A204.1 (cell line): Measurements from ENCODE around the gene SYT14.
"Not testable (repeated sequence)": the region's sequence is repeated elsewhere in the genome, so short reads cannot be mapped to it uniquely, and the experiment has no call there.

ENCODE experiments used
- FAIRE-seq: peaks from 2 replicates; lab custom pipeline; 2012; peaks lifted over from hg19 to GRCh38; lab: Jason Lieb, UNC

Gene SYT14

DNA sequence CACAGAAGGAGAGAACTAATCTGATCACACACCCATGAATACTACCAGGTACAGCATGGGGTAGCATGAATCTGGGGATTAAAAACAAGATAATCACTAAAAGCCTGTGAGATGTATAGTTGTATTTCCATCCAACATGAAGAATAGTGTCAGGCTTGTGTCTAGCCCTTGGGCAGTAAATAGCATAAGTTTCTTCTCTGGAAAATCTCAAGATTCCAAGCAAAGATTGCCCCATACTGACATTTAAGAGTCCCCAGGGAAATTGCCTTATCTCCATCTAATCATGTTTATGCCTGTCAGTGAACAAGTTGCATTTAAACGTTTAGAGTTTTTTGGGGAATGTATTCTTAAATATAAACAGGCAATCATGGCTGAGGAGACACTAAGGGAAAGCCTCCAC is 185.4 kb downstream of the SYT14 start:
- no peak for FAIRE-seq

DNA sequence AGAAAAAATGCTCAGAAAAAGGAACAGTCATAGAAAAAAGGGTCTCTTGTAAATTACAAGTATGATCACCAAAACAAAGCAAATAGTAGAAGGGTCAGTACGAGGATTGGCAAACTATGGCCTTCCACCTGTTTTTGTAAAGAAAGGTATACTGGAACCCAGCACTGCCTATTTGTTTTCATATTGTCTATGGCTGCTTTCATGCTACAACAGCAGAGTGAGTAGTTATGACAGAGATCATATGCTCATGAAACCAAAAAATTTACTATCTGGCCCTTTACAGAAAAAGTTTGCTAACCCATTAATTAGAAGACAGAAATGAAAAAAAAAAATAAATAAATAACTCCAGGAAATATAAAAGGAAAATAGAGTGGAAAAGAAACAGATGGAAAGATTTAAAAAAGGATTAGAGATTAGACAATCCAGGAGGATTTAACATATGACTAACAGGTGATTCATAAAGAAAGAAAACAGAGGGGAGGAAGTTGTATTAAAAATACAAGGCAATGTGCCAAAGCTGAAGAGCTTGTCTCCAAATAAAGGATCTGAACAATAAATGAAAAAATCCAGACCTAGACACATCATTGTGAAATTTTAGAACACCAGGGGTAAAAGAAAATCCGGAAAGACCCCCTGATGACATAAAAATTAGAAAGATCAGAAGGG is 186.0 kb downstream of the SYT14 start:
- FAIRE-seq: no peak

DNA sequence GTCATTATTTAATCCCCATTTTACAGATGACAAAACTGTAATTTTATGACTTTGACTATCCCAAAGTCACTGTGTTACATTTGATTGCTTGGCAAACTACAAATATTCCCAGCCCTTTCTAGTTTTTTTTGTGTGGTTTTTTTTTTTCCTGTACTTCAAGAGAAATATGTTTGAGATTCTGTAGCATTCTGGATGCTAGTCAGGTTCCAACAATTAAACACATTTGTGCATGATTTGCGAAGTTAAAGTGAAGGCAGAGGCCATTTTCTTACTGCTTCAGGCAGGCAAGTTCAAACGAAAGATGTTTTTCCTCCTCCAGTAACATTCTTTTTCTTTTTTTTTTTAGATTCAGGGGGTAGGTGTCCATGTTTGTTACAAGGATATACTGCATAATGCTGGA is 186.7 kb downstream of the SYT14 start:
- no peak for FAIRE-seq

DNA sequence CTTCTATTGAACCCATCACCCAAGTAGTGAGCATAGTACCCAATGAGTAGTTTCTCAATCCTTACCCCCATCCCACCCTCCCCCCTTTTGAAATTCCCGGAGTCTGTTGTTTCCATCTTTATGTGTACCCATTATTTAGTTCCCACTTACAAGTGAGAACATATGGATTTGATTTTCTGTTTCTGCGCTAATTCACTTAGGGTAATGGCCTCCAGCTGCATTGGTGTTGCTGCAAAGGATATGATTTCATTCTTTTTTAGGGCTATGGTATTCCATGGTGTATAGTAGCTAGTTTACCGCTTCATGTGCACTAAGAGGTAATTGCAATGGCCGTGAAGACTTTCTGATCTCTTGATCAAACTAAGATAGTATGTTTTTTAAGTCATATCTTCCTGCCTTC is 187.1 kb downstream of the SYT14 start:
- no peak for FAIRE-seq

DNA sequence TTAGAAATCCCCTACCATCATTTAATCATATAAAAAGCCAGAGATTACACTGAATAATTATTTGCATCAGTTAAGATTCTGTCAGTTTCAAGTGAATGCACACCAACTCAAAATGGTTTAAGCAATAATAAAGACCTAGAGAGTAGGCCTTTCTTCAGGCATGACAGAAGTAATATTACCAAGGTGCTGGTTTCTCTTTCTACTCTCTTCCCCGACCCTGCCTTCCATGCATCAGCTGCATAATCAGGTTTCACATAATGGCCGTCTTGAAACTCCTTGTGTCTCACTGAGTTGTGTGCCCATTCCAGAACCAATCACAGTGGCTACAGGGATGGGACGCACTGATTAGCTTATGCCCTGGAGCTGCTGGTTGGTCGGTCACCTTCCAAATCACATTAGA is 191.1 kb downstream of the SYT14 start:
- no peak for FAIRE-seq

DNA sequence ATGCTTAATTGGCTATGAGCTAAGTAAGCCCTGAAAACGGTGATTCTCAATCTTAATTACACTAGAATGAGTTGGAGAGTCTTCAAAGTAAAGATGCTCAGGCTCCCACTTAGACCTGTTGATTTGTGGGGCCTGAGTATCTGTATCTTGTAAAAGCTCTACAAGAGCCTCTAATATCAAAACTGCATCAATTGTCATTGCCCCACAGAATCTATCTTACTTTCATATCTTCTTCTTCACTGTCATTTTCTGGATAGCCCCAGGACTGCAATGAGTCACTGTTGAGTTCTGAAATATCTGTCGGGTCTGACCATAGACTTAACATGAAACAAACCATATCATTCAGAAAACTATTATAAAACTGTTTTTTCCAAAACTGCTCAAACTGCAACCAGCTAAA is 191.7 kb downstream of the SYT14 start:
- no peak for FAIRE-seq

DNA sequence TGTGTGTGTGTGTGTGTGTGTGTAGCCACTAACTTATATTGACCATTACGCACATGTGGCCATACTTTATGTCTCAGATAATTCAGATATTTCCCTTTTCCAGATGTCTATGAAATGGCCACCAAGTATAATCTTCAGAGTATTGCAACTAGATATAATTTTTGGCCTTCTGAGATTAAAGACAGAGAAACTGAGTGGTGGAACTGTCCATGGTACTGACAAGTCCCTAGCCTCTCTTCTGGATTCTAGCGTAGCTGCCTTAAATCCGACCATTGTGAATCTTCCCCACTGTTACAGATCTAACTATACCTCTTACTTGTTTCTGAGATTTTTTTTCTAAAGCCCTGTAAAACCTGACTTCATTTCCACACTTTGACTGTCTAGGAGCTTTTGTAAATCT is 194.6 kb downstream of the SYT14 start:
- FAIRE-seq: no peak

DNA sequence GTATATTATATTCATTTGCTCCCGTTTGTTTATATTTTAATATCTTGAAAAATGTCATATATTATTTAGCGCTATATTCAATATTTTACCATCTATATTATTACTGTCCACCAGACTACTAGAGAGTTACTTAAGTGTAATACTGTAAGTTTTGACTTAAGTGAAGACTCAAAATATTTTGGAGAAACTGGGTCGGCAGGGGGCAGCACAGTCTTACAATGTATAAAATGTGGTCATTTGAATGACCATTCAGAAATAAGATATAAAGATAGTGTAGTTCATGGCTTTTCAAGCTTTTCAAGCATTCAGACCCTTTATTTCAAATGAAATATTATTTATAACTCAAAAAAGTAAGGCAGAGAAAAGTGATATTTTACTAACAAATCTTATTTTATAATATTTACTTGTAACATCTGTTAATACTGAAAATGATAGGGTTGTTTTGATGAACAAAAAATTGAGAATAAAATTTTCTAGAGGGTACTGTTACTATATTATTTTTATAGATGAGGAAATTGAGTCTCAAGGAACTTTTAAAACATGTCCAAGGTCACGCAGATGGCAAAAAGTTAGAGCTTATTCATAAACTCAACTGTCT is 205.5 kb downstream of the SYT14 start:
- FAIRE-seq: peak; percentile 98

DNA sequence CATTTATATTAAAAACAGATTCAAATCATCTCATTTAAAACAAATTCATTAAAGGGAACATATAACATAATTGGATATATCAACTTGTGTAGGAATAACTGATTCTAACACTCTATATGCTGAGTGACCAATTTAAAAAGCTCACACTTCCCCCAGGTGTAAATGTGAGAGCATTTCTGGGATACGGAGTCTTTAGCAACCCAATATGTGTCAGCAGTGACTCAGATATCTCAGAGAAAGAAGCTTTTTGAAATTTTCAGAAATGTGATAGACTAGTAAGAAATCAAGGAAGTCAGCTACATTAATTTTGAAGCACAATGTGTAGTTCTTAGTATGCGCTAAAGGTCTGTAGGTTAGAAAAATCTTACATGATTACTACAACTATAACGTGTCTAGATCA is 206.7 kb downstream of the SYT14 start:
- no peak for FAIRE-seq

DNA sequence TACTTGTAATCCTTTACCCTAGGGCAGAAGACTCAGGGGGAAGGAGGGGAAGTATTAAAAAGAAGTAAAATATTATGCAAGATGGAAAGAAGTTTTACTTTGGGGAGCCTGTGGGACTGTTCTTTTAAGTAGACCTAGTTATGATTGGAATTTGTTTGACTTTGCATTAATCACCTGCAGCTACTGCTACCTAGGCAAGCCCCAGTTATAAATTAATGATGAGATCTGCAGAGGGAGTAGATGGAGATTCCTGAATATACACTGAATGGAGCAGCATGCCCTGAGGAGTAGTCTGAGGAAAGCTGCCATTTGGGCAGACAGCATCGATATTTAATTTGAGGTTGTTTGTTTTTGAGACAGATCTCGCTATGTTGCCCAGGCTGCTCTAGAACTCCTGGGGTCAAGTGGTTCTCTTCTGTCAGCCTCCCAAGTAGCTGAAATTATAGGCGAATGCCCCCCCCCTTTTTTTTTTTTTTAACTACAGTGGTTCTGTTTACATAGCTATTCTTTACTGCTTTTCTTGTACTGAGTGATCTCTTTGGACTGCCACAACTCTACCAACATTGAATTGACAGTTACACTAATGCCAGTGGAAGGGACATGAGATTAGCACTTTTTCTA is 213.1 kb downstream of the SYT14 start:
- FAIRE-seq: no peak

DNA sequence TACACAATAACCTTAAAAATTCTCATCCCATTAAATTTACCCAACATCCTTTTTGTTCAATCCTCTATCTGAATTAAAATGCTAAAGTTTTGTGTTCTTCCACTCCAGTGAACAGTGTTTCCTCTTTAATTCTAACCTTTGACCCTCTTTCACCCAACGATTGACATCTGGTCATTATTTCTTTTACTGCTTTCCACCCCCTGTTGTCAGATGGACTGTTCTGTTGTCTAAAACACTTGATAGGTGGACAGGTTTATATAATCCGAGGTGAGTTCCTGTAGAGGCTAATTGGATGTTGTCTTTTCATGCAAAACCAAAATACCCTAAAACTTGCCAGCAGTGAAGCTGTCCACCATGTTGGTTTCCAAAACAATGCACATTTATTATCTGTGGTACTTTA is 221.2 kb downstream of the SYT14 start:
- no peak for FAIRE-seq

DNA sequence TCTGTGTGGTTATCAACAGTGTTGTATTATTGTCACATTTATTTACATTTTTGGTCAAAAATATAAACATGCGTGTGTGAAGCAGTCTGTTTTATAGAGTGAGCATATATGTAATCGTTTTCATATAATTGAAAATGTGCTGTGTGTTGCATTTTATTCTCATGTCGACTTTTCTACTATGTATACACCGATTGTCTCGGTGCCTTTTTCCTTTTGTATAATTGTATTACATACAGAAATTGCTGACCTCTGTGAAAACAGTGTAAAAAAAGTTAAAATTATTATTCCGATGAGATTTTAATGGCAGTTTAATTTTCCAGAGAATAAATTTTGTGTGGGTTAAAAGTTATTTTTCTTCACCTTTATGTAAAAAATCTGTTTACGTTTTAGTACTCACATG is 232.2 kb downstream of the SYT14 start:
- FAIRE-seq: no peak

DNA sequence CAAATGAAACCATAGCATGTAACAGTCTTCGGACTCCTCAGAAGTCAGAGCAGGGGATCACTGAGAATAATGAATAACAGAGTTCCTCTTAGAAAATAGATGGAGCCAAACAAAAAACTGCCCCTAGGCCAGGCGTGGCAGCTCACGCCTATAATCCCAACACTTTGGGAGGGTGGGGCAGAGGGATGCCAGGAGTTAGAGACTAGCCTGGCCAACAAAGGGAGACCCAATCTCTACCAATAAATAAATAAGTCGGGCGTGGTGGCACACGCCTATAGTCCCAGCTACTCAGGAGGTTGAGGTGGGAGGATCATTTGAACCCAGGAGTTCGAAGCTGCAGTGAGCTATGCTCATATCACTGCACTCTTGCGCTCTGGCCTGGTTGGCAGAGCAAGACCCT is 236.1 kb downstream of the SYT14 start:
- no peak for FAIRE-seq

DNA sequence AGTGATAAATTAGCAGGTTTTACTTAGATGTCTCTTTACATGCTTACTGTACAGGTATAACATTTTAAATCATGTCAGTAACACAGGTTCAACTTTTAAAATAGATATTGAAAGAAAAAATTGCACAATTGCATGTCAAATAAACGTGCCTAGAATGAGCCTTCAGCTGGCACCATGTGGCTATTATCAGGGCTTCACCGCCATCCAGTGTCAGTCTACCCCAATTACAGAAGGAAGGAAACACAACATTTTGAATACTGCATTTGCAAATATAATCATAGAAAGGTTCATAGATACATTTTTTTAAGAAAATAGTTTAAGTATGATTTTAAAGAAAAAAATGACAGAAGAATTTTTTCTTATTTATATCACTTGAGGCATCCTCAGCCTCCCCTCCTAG is 247.0 kb downstream of the SYT14 start:
- no peak for FAIRE-seq

DNA sequence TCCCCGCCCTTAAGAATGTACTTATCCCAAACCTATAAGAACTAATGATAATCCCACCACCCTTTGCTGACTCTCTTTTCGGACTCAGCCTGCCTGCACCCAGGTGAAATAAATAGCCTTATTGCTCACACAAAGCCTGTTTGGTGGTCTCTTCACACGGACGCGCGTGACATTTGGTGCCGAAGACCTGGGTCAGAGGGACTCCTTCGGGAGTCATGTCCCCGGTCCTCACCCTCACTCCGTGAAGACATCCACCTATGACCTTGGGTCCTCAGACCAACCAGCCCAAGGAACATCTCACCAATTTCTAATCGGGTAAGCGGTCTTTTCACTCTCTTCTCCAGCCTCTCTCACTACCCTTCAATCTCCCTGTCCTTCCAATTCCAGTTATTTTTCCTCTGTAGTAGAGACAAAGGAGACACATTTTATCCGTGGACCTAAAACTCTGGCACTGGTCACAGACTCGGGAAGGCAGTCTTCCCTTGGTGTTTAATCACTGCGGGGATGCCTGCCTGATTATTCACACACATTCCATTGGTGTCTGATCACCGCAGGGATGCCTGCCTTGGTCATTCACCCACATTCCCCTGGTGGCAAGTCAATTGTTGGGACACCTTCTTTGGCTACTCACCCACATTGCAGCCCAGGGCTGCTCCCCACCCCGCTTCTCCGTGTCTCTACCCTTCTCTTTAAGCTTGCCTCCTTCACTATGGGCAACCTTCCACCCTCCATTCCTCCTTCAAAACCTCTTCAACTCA is 250.0 kb downstream of the SYT14 start:
- not testable (repeated sequence) for FAIRE-seq

DNA sequence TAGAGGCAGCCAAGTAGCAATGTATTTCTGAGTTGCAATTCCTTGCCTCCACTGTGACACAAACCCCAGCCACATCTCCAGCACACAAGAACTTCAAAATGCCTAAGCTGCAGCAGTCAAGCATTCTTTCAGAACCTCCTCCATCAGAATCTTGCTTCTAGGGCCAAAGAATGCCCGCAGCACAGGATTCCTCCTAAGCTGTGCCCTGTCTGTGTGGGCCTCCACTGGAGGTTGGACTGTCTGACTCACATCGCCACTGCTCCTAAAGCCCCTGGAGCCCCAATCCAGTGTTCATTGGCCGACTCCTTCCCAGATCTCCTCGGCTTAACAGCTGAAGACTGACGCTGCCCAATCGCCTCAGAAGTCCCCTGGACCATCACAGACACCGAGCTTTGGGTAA is 251.4 kb downstream of the SYT14 start:
- FAIRE-seq: no peak

DNA sequence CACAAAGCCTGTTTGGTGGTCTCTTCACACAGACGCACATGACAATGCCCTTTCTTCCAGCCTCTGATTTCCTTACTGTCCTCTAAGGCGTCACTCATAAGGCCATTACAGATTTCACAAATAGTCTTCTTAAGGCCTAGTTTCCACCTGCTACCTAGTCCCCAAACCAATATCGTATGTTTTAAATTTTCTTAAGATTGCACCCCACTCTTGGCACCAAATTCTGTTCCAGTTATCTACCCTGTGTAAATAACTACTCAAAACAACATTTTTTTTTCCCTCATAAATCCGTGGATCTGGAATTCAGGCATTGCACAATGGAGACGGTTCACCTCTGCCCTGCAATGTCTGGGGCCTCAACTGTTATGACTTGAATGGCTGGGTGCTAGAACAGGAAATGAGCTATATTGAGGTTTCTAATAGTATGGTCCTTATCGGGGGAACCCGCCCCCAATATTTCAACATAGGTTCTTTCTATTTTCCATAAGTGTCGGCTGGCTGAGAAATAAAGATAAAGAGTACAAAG is 257.7 kb downstream of the SYT14 start:
- no peak for FAIRE-seq

DNA sequence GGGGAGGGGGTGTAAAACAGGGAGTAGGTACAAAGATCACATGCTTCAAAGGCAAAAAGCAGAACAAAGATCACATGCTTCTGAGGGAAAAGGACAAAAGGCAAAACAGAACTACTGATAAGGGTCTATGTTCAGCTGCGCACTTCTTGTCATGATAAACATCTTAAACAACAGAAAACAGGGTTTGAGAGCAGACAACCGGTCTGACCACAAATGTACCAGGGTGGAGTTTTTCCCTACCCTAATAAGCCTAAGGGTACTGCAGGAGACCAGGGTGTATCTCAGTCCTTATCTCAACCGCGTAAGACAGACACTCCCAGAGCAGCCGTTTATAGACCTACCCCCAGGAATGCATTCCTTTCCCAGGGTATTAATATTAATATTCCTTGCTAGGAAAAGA is 258.2 kb downstream of the SYT14 start:
- not testable (repeated sequence) for FAIRE-seq

DNA sequence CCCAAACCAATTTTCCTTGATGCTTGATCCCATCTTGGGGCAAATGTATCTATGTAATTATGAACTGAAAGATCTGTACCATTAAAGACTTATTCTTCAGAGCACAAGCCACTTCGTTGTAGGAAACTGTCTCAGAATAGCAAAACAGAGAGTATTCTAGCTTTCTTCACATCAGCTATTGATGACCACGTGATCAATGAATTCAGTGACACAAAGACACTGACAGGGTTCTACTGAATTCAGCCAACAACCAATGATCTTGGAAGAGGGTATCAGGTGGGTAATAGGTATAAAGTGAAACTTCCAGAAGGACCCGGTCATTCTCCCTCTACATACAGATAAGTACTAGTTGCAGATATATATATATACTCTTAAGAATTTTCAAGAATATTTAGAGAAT is 260.8 kb downstream of the SYT14 start:
- FAIRE-seq: no peak

DNA sequence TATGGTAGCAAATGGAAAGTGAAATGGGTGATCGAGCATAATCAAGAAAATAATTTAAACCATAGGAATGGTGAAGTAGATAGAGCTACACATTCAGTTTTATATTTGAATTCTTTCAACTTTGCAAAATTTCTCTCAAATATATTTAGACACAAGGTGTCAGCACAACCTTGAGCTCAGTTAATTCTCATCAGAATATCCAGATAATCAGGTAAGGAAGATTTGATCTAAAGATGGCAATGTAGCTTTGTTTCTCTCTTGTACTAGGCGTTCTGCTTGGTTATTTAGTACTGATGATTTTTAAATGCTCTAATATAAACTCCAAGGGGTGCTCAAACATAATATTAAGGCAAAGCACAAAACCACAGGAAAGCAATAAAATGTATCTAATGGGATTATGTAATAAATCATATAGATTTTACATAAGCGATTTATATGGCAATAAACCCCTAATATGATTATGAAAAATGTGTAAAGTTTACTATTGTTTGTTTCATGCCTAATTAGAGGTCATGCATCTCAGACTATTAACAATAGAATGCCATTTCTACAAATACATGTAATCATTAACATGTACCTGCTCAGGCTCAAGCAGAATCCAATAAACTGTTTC is 262.2 kb downstream of the SYT14 start:
- FAIRE-seq: no peak

DNA sequence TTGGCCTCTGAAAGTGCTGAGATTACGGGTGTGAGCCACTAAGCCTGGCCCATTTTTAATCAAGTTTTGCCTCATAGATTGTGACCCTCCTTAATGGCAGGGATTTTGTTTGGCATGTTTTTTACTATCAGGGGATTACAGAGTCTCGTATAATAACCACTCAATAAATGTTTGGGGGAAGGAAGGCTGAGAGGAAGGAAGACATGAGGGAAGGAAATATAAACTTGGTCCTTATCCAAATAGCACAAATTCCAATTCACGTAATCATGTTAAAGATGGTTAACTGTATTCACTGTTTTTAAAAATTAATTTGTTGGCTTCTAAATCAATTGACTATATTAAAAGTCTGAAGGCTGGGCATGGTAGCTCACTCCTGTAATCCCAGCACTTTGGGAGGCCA is 263.7 kb downstream of the SYT14 start:
- FAIRE-seq: no peak

DNA sequence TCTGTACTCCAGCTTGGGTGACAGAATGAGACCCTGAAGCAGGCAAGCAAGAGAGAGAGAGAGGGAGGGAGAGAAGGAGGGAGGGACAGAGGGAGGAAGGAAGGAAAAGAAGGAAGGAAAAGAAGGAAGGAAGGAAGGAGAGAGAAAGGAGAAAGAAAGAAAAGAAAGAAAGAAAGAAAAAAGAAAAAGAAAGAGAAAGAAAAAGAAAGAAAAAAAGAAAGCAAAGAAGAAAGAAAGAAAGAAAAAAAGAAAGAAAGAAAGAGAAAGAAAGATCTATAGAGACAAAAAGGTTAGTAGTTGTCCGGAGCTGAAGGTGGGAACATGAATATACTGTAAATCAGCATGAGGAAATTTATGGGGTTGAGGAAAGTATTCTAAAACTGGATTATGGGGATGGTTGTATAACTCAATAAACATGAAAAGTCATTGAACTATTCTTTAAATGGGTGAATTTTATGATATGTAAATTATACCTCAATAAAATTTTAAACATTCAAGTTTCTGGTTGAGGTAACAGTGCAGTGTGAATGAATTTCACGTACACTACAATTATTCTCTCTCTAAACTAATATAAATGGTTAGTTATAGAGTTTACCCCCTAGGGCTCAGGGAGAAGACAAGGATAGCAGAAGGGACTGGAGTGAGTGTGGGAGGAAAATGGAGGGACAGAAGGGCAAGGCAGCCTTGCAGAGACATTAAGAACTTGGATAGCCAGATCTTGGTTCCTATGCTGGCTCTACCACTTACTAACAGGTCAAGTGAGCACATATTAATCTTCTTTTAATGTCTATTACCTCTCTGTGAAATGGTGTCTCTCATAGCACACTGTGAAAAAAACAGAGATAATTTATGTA is 269.8 kb downstream of the SYT14 start:
- FAIRE-seq: no peak
